Suprapubic skin (tissue), 4 donors: ENCODE data around the gene NR2C1. TPM values are rescaled to one million over a fixed set of nuclear protein-coding genes. Genes with fewer than 3 reads are reported as not detected.

Experiments
- DNase-seq, 2 donors: peaks; one replicate each; pipeline ENCODE4 v3.0.0-alpha.2; 2019; ENCODE audit warnings: low spot score in 2 of 2
- H3K27ac ChIP-seq: fragments of 200-600 bp; sonication (generic); one replicate; pipeline ENCODE4 v1.5.1; 2019
- H3K27me3 ChIP-seq: fragments of 200-600 bp; sonication (generic); one replicate; pipeline ENCODE4 v1.5.1; 2019
- H3K36me3 ChIP-seq: fragments of 200-600 bp; sonication (generic); one replicate; pipeline ENCODE4 v1.5.1; 2019
- H3K4me1 ChIP-seq: fragments of 200-600 bp; sonication (generic); one replicate; pipeline ENCODE4 v1.5.1; 2019
- H3K4me3 ChIP-seq: fragments of 200-600 bp; sonication (generic); one replicate; pipeline ENCODE4 v1.5.1; 2019; ENCODE audit warnings: mild to moderate bottlenecking
- H3K9me3 ChIP-seq: fragments of 200-600 bp; sonication (generic); one replicate; pipeline ENCODE4 v1.5.1; 2019
- CTCF ChIP-seq, 2 donors: fragments of 200-600 bp in 1 of 2; fragments of 450-650 bp in 1 of 2; sonication (generic) in 1 of 2; IDR thresholded peaks; one replicate each; pipeline ENCODE4 v1.5.1; 2016 to 2019; ENCODE audit warnings: antibody characterized with exemption in 2 of 2, mild to moderate bottlenecking in 1 of 2, moderate library complexity in 1 of 2
- EP300 ChIP-seq: sonication (generic); formaldehyde crosslinking; IDR thresholded peaks from one replicate; pipeline ENCODE4 v1.6.1; 2017; ENCODE audit warnings: antibody characterized with exemption
- POLR2A ChIP-seq, 2 donors: fragments of 450-650 bp; IDR thresholded peaks; one replicate each; pipeline ENCODE4 v1.6.1; 2017; ENCODE audit warnings: antibody characterized with exemption in 2 of 2, mild to moderate bottlenecking in 2 of 2, moderate library complexity in 2 of 2
- POLR2AphosphoS5 ChIP-seq, 3 donors: sonication (generic); formaldehyde crosslinking; IDR thresholded peaks; one replicate each; pipeline ENCODE4 v1.6.1; 2017; ENCODE audit warnings: antibody characterized with exemption in 3 of 3
- WGBS: methylation state at CpG from one replicate; pipeline ENCODE4 v1.1.5; 2018; 5-methylcytosine and 5-hydroxymethylcytosine counted together
- total RNA-seq, 4 donors: library from RNA; depleted of rRNA; stranded (reverse); fragments of >200 nt; gene quantifications; one replicate each; pipeline ENCODE4 v1.1.0, GENCODE V29; 2016

Gene NR2C1
- total RNA-seq, 4 donors from 2014 or later = 24.1 to 81.1 (median 29.4) TPM

GRCh38 chr12:94979941-94980340 lies 93.5 kb downstream of the NR2C1 start:
- no peak overlapping the region for H3K27ac ChIP-seq
- TF ChIP-seq CTCF (IDR thresholded peaks at IDR 0.05) (no peak), POLR2A (IDR thresholded peaks at IDR 0.05) (no peak), EP300 (no peak), POLR2AphosphoS5 (IDR thresholded peaks at IDR 0.05) (no peak)
- H3K4me1 ChIP-seq = no peaks in the 10 kb centered on the region
- no peak overlapping the region for H3K4me3 ChIP-seq
- no peaks in the 10 kb centered on the region for H3K27me3 ChIP-seq
- DNase-seq = no peak
- H3K36me3 ChIP-seq = peaks cover 2% of the 10 kb centered on the region
- WGBS = 78% methylated on average over 4 of the region's 4 CpGs
- H3K9me3 ChIP-seq = no peaks in the 10 kb centered on the region

GRCh38 chr12:94977766-94978468 lies 95.5 kb downstream of the NR2C1 start:
- no peaks in the 10 kb centered on the region for H3K27me3 ChIP-seq
- DNase-seq = no peak
- no peaks in the 10 kb centered on the region for H3K36me3 ChIP-seq
- H3K4me1 ChIP-seq = no peaks in the 10 kb centered on the region
- H3K4me3 ChIP-seq = no peak overlapping the region
- H3K9me3 ChIP-seq = no peaks in the 10 kb centered on the region
- no peak overlapping the region for H3K27ac ChIP-seq
- TF ChIP-seq EP300 (no peak), CTCF (IDR thresholded peaks at IDR 0.05) (no peak), POLR2A (IDR thresholded peaks at IDR 0.05) (no peak), POLR2AphosphoS5 (IDR thresholded peaks at IDR 0.05) (no peak)
- WGBS = 83% methylated on average over 4 of the region's 4 CpGs

- no peaks in the 10 kb centered on the region for H3K4me1 ChIP-seq
- DNase-seq = no peak
- H3K9me3 ChIP-seq = no peaks in the 10 kb centered on the region
- no peak overlapping the region for H3K27ac ChIP-seq
- 93% methylated on average over 5 of the region's 5 CpGs for WGBS
- H3K4me3 ChIP-seq = no peak overlapping the region
- H3K36me3 ChIP-seq = peaks cover 7% of the 10 kb centered on the region
- no peaks in the 10 kb centered on the region for H3K27me3 ChIP-seq
- TF ChIP-seq EP300 (no peak), POLR2AphosphoS5 (IDR thresholded peaks at IDR 0.05) (no peak), CTCF (IDR thresholded peaks at IDR 0.05) (no peak), POLR2A (IDR thresholded peaks at IDR 0.05) (no peak)
These were observed 100.2 kb downstream of the NR2C1 start for GRCh38 chr12:94973221-94973620.

- no peak for DNase-seq
- Histone ChIP-seq H3K27me3 (no peaks in the 10 kb centered on the region), H3K9me3 (no peaks in the 10 kb centered on the region), H3K4me3 (no peak overlapping the region), H3K36me3 (peaks cover 7% of the 10 kb centered on the region), H3K27ac (no peak overlapping the region), H3K4me1 (no peaks in the 10 kb centered on the region)
- whole genome bisulfite sequencing = 93% methylated on average over 2 of the region's 2 CpGs
- no peak for TF ChIP-seq CTCF (IDR thresholded peaks at IDR 0.05)
- TF ChIP-seq POLR2AphosphoS5 (IDR thresholded peaks at IDR 0.05) = no peak
- TF ChIP-seq EP300 = no peak
- TF ChIP-seq POLR2A (IDR thresholded peaks at IDR 0.05) = no peak
These were observed 100.6 kb downstream of the NR2C1 start for GRCh38 chr12:94972795-94973194.

GRCh38 chr12:94971923-94972322 lies 101.5 kb downstream of the NR2C1 start:
- no peak overlapping the region for H3K4me3 ChIP-seq
- H3K4me1 ChIP-seq = no peaks in the 10 kb centered on the region
- no peak for DNase-seq
- H3K9me3 ChIP-seq = no peaks in the 10 kb centered on the region
- TF ChIP-seq POLR2A (IDR thresholded peaks at IDR 0.05) (no peak), CTCF (IDR thresholded peaks at IDR 0.05) (no peak), POLR2AphosphoS5 (IDR thresholded peaks at IDR 0.05) (no peak), EP300 (no peak)
- 92% methylated on average over 2 of the region's 2 CpGs for whole genome bisulfite sequencing
- no peaks in the 10 kb centered on the region for H3K27me3 ChIP-seq
- no peak overlapping the region for H3K27ac ChIP-seq
- peaks cover 7% of the 10 kb centered on the region for H3K36me3 ChIP-seq
